Left hindlimb (tissue), 1 donor: ENCODE measurements around the gene PDE2A.

Source experiments
- DNase-seq: peaks from one replicate; pipeline ENCODE4 v3.0.0-alpha.2; 2018

The PDE2A gene

GRCh38 chr11:72655896-72656464 is 18.2 kb downstream of the PDE2A start:
- no peak for DNase-seq

- DNase-seq, result no peak
Observed at GRCh38 chr11:72655014-72655413, 19.2 kb downstream of the PDE2A start.

DNA sequence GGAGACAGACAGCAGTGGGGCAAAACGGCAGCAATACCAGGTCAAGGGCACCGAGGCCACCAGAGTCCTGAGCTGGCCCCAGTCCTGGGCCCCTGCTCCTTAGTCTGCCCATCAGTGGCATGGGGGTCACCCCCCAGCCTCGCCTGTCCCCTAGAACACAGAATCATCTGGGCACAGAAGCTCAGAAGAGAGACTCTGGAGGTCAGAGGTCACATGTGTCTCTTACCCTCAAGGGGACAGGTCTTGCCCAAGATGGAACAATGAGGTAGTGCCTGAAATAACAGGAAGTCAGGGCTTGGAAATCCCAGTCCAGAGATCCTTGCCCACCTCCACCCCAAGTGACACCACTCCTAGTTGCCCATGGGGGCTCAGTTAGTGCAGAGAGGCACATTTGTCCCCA is 20.6 kb downstream of the PDE2A start:
- DNase-seq, result no peak

DNA sequence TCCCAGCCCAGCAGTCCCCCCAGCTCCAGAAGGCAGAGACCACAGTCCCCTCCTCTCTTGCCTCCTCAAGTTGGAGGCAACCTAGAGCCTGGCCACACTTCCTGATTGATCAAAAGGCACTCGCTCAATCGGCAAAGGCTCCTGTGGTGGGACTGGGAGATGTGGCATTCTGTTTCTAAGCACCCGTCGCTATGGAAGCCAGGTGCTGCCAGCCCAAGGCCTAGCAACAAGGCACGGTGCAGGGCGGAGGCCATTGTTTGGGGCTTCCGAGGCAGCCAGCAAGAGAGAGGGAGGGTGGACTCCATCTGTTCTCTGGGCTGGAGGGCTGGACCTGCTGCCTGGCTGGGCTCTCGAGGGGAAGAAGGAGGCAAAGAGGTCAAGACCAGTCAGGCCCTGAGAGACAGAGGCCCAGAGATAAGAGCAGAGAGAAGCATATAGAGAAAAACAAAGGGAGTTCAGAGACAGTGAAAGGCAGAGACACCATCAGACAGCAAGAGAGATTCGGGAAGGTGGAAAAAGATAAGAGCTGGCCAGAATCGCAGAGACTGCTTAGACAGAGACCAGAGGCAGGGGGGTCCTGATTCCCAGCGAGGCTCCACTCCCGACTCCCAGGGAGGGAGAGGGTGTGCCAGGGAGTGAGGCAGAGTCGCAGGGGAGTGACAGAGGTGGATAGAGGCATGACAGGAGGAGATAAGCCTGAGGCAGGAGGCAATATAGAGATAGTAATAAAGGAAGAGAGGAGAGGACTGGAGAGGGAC is 21.2 kb downstream of the PDE2A start:
- no peak for DNase-seq

DNA sequence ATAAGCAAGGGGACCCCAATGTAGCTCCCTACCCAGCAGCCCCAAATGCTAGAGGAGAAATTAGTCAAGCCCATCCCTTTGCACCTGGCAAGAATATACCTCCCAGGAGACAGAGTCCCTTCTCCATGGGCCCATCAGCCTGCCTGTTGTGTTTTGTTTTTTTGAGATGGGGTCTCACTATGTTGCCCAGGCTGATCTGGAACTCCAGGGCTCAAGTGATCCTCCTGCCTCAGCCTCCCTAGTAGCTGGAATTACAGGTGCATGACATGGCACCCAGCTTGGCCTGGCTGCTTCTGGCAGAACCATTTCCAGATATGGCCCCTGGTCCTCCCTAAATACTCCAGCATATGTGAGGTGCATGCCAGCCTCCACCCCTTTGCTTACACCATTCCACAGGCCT is 22.1 kb downstream of the PDE2A start:
- no peak for DNase-seq

- DNase-seq, result no peak
Observed at GRCh38 chr11:72649215-72649976, 24.8 kb downstream of the PDE2A start.

DNA sequence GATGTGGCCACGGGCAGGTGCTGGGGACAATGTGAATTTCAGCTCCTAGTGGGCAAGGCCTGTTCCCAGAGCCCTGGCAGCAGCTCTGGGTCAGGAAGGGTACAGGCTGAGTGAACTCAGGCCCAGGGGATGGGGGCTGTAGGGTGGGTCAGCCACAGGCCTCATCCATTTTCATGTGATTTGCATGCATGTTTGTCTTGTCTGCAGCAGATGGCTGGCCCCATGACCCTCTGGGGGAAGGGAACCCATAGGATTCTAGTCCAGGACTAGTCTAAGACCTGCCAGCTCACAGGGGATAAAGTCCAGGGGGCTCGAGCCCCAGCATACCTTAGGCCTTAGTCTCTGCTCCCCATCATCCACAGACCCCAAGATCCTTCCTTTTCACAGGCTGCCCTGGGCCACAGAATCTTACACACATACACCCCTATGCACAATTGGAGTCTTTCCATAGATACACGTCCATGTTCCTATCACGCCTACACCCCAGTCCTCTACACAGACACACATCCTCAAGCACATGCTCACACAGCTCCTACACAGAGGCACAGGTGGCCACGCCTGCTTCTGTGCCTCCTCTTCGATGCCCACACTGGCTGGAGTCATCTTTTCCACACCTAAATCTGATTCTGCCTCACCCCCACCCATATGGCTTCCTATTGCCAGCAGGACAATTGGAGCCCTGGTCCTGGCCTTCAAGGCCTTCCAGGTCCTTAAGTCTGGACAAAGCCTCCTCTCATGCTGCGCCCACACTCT is 25.7 kb downstream of the PDE2A start:
- no peak for DNase-seq

- no peak for DNase-seq
Observed at GRCh38 chr11:72647882-72648281, 26.3 kb downstream of the PDE2A start.

- DNase-seq, result no peak
Observed at GRCh38 chr11:72646472-72646871, 27.8 kb downstream of the PDE2A start.

GRCh38 chr11:72646024-72646423 is 28.2 kb downstream of the PDE2A start:
- DNase-seq, result no peak

- DNase-seq, result no peak
Observed at GRCh38 chr11:72643547-72643946, 30.7 kb downstream of the PDE2A start.

- peak; percentile 66 for DNase-seq
Observed at GRCh38 chr11:72642884-72643522, 31.2 kb downstream of the PDE2A start.

- peak; percentile 43 for DNase-seq
Observed at GRCh38 chr11:72642043-72642883, 32.0 kb downstream of the PDE2A start.

DNA sequence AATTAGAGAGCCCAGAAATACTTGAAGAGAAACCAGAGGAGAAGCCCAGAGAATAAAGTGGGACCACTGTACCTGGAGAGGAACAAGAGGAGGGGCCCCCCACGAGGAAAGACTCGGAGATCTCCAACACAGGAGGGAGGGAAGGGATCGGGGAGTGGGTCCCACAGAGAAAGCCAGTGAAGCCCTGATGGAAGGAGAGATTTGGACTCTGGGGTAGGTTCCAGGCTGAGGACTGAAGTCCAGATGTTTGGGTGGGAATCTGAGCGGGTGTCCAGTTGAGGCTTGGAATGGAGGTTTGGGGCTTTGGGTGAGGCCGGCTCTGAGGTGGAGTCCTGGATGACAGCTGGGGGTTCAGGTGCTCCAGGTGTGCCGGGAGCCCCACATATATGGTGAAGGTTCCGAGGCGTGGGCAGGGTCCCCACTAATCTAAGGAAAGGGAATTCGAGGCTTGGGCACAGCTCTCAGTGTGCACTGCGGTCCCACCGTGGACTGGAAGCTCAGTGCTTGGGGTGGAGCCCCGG is 32.6 kb downstream of the PDE2A start:
- no peak for DNase-seq

- DNase-seq, result no peak
Observed at GRCh38 chr11:72639502-72640375, 34.5 kb downstream of the PDE2A start.

DNA sequence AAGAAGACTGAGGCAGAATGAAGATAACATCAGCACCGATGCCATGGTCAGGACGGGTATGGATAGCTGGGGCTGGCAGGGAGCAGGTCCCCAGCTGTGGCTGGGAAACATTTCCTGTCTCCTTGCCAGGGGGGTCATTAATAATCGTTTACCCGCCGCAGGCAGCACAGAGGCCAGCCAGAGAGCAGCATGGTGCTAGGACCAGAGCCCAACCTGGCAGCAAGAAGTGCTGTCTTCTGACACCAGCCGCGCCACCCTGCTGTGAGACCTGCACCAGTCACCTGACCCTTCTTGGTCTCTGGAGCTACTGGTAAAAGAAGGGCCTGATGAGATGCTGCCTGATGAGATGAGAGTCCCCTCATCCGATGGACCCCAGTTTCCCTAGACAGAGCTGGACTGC is 36.3 kb downstream of the PDE2A start:
- no peak for DNase-seq

DNA sequence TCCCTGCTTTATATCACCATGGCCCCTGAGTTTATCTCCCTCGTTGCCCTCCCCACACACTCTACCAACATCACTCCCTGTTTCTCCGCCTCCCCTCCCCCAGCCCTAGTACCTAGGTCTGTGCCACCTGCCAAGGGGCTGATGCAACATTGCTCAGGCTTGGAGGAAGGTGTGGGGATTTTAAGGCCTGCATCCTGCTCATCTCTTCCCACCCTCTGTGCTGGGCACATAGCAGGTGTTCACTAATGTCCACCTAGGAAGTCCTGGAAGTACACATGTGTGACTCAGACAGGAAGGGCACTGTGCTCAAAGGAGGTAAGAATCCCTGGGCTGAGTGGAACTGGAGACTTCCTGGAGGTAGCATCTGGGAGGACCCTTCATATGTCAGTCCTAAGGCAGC is 37.0 kb downstream of the PDE2A start:
- DNase-seq, result no peak

GRCh38 chr11:72636376-72636775 is 37.8 kb downstream of the PDE2A start:
- DNase-seq, result no peak

- no peak for DNase-seq
Observed at GRCh38 chr11:72635933-72636332, 38.3 kb downstream of the PDE2A start.

GRCh38 chr11:72635309-72635915 is 38.8 kb downstream of the PDE2A start:
- DNase-seq, result no peak
